ENCODE data around the gene DNMT3L. TPM values are rescaled to one million over a fixed set of nuclear protein-coding genes. Genes with fewer than 3 reads are reported as not detected.

The DNMT3L gene
- total RNA-seq, 1 donor from 2014 or later: not detected

- FAIRE-seq: no peak
- no peak for TF ChIP-seq EZH2 (IDR thresholded peaks at IDR 0.05; ENCODE audit: insufficient read depth, low read length)
- TF ChIP-seq, protein P1, sequence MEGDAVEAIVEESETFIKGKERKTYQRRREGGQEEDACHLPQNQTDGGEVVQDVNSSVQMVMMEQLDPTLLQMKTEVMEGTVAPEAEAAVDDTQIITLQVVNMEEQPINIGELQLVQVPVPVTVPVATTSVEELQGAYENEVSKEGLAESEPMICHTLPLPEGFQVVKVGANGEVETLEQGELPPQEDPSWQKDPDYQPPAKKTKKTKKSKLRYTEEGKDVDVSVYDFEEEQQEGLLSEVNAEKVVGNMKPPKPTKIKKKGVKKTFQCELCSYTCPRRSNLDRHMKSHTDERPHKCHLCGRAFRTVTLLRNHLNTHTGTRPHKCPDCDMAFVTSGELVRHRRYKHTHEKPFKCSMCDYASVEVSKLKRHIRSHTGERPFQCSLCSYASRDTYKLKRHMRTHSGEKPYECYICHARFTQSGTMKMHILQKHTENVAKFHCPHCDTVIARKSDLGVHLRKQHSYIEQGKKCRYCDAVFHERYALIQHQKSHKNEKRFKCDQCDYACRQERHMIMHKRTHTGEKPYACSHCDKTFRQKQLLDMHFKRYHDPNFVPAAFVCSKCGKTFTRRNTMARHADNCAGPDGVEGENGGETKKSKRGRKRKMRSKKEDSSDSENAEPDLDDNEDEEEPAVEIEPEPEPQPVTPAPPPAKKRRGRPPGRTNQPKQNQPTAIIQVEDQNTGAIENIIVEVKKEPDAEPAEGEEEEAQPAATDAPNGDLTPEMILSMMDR (IDR thresholded peaks at IDR 0.05; ENCODE audit: insufficient read depth, low read depth, low read length): no peak
- Mint-ChIP-seq H3K4me3 (ENCODE audit: unreplicated experiment) (no peak overlapping the region), H3K9me3 (ENCODE audit: unreplicated experiment) (no peaks in the 10 kb centered on the region), H3K4me1 (ENCODE audit: low read depth, unreplicated experiment) (no peaks in the 10 kb centered on the region), H3K36me3 (ENCODE audit: low read depth, unreplicated experiment) (no peaks in the 10 kb centered on the region), H3K27ac (ENCODE audit: unreplicated experiment) (no peak overlapping the region), H3K27me3 (ENCODE audit: low read depth, unreplicated experiment) (peaks cover 32% of the 10 kb centered on the region)
- no peaks in the 10 kb centered on the region for H3K9me3 ChIP-seq (ENCODE audit: insufficient read depth, low read depth, low read length)
- H3K27ac ChIP-seq (ENCODE audit: low read depth, low read length): no peak overlapping the region
- H3K9ac ChIP-seq (ENCODE audit: low read length): no peak overlapping the region
- no peak for DNase-seq (ENCODE audit: low read depth)
- H3K4me1 ChIP-seq (ENCODE audit: insufficient read depth, low read length): no peaks in the 10 kb centered on the region
- no peak overlapping the region for H3K4me3 ChIP-seq (ENCODE audit: insufficient read depth, low read depth, low read length)
- H3K27me3 ChIP-seq (ENCODE audit: insufficient read depth, low read length): peaks cover 2% of the 10 kb centered on the region
- H4K20me1 ChIP-seq (ENCODE audit: insufficient read depth, low read length): no peaks in the 10 kb centered on the region
- H3K79me2 ChIP-seq (ENCODE audit: insufficient read depth, low read length): no peaks in the 10 kb centered on the region
- no peak overlapping the region for H2AFZ ChIP-seq (ENCODE audit: low read depth, low read length)
- no peaks in the 10 kb centered on the region for H3K36me3 ChIP-seq (ENCODE audit: insufficient read depth, low read length)
- no peak overlapping the region for H3K4me2 ChIP-seq (ENCODE audit: low read length)
These were observed 26.8 kb upstream of the DNMT3L start for GRCh38 chr21:44288251-44289110.

- peaks cover 36% of the 10 kb centered on the region for H3K27me3 Mint-ChIP-seq (ENCODE audit: low read depth, unreplicated experiment)
- Histone ChIP-seq H3K4me1 (ENCODE audit: insufficient read depth, low read length) (no peaks in the 10 kb centered on the region), H3K36me3 (ENCODE audit: insufficient read depth, low read length) (no peaks in the 10 kb centered on the region), H4K20me1 (ENCODE audit: insufficient read depth, low read length) (no peaks in the 10 kb centered on the region), H3K27me3 (ENCODE audit: insufficient read depth, low read length) (peaks cover 2% of the 10 kb centered on the region), H3K4me2 (ENCODE audit: low read length) (no peak overlapping the region), H3K79me2 (ENCODE audit: insufficient read depth, low read length) (no peaks in the 10 kb centered on the region), H3K9me3 (ENCODE audit: insufficient read depth, low read depth, low read length) (no peaks in the 10 kb centered on the region), H3K27ac (ENCODE audit: low read depth, low read length) (no peak overlapping the region), H2AFZ (ENCODE audit: low read depth, low read length) (no peak overlapping the region), H3K4me3 (ENCODE audit: insufficient read depth, low read depth, low read length) (no peak overlapping the region), H3K9ac (ENCODE audit: low read length) (no peak overlapping the region)
- no peak overlapping the region for H3K4me3 Mint-ChIP-seq (ENCODE audit: unreplicated experiment)
- FAIRE-seq (no peak), DNase-seq (ENCODE audit: low read depth) (no peak)
- no peaks in the 10 kb centered on the region for H3K4me1 Mint-ChIP-seq (ENCODE audit: low read depth, unreplicated experiment)
- H3K36me3 Mint-ChIP-seq (ENCODE audit: low read depth, unreplicated experiment): no peaks in the 10 kb centered on the region
- TF ChIP-seq, protein P1 (IDR thresholded peaks at IDR 0.05; ENCODE audit: insufficient read depth, low read depth, low read length): no peak
- no peak for TF ChIP-seq EZH2 (IDR thresholded peaks at IDR 0.05; ENCODE audit: insufficient read depth, low read length)
- H3K9me3 Mint-ChIP-seq (ENCODE audit: unreplicated experiment): no peaks in the 10 kb centered on the region
- no peak overlapping the region for H3K27ac Mint-ChIP-seq (ENCODE audit: unreplicated experiment)
These were observed 25.3 kb upstream of the DNMT3L start for GRCh38 chr21:44286716-44287632.

All from astrocyte (in vitro differentiated cells and primary cell).